NCI-H2029 (cell line): Measurements from ENCODE around the gene SPDYE4.
"Not testable (repeated sequence)": the region's sequence is repeated elsewhere in the genome, so short reads cannot be mapped to it uniquely, and the experiment has no call there.

Experiments
- DNase-seq: peaks from one replicate; lab custom pipeline; 2025; lab: John Stamatoyannopoulos, UW

Gene SPDYE4

DNA sequence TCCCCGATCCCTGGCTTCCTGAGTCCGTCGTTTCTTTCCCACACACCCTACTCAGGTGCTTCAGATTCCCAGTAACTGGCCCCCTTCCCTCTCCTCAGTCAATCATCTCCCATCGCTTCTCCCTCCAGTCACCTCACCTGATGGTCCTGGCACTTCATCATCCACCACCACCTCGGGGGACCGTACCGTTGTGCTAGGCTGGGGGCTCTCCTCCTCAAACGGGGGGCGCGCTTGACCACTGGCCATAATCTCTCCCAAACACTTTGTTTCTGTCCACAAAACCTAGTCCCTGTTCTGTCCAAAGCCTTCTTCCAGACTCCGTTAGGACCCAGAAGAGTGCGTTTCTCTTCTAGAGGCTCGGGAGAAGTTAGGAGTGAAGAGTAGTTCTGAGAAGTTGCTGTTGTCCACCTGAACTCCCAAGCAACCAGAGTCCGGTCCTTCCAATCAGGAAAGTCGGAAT, at the start of gene SPDYE4:
TSS of gene SPDYE4 (minus strand) at position 410 of the 460 bp plus-strand sequence. CDS start at position 246, 164 bp downstream.
- no peak for DNase-seq

DNA sequence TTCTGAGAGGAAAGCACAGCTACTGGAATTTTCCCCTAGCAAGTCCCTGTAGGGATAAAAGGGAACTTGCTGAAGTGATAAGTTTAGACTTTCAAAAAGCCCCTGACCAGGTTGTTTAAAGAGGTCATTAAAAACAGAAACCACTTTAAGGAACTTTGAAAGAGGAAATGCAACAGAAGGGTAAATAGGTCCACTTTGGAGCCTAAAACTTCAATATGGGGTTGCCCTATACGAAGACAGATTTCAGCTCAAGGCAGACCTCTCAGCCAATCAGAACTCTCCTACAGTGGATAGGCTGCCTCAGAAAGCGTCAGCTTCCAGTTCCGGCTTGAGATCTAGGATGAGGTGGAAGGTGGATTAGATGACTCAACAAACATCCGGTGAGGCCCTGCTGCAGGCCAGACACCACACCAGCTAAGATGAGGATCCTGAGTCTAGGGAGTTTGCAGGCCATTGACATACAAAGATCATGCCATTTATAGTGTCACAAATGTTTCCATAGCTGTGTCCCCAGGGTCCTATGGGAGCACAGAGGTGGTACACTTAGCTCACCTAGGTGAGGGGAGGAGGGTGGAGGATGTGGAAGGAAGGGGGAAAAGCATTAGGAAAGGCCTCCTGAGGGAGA, 48.7 kb upstream of the SPDYE4 start:
- no peak for DNase-seq

GRCh38 chr17:8806253-8806925, 48.0 kb upstream of the SPDYE4 start:
- no peak for DNase-seq

- not testable (repeated sequence) for DNase-seq
Observed at GRCh38 chr17:8805396-8805795, 47.0 kb upstream of the SPDYE4 start.

DNA sequence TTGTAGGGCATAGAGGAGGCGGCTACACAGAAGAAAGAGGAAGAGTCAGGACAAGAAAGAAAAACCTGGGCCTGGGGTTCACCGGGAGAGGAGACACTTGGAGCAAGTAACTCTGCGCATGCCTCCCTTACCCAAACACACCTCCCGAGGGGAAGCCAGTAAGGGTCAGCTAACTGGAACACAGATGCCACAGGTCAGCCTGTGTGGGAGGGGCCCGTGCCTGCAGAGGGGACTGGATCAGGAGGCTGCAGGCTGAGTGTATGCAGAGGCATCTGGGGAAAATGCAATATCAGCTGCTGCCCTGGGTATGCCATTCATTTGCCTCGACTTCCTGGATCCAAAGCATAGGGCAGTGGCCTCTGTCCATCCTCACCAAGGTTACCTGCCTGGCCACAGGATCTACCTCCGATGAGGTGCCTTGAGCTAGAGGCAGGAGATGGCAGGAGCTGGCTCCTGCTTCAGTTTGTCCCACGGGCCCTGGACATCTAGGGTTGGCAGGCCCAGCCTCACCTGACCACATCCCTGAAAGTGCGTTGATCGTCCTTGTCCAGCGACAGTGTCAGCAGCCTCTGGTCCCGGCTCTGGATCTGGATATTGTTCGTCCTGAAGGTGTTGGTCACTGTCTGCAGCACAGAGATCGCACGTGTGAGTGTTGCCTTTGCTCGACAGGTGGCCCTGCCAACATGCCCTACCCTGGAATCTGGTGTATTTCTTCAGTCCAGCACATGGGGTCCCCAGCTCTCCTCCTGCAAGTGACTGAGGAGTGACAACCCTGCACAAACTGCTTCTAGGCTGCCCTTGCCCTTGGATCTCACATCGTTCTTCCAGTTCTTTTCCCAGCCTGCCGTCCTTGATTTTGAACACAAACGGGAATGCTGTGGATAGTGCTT, 45.4 kb upstream of the SPDYE4 start:
- no peak for DNase-seq

DNA sequence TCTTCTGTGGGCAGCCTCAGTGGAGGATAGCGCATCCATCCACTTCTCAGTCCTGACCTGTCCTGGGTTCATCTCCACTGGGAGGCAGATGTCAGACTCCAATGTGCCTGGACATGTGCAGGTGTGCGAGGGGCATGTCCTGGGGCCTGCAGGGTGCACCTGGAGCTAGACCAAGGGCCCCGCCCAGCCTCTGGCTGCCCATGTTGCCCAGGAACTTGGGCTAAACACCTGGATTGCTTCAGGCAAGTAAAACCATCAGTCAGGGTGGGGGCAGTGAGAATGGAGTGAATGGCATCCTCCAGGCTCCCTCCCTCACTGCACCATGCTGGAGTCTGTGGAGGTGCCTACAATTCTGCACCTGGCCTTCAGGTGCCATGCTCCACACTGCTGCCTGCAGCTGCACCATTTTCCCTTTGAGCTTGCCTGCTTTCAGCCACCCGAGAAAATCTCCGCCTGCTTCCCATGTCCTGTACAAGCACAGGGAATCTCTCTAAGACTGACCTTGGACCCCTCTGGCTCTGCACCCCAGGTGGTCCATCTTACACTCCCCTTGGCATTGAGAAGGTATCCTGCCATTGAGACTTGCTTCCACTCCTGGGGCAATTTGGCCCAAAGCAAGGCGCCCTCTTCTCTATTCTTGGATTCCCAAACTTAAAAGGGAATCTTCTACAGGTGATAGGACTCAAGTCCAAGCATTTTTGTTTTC, 42.9 kb upstream of the SPDYE4 start:
- no peak for DNase-seq

DNA sequence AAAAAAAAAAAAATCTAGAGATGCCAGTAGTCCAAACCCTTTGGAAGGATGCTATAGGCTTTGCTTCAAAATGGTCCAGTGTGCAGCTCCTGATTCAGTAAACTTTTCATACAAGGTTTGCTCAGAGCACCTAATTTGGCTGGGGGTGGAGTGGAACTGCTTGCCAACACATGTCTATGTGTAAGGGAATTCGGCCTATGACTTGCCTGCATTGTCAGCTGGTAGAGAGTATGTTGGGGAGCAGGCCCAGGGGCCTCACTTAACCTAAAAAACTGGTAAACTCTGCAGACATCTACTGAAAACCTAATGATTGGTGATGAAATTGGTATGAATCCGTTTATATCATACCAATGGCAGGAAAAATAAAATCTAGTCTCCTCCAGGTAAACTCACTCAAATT, 42.3 kb upstream of the SPDYE4 start:
- no peak for DNase-seq

- no peak for DNase-seq
Observed at GRCh38 chr17:8799570-8800212, 41.3 kb upstream of the SPDYE4 start.

DNA sequence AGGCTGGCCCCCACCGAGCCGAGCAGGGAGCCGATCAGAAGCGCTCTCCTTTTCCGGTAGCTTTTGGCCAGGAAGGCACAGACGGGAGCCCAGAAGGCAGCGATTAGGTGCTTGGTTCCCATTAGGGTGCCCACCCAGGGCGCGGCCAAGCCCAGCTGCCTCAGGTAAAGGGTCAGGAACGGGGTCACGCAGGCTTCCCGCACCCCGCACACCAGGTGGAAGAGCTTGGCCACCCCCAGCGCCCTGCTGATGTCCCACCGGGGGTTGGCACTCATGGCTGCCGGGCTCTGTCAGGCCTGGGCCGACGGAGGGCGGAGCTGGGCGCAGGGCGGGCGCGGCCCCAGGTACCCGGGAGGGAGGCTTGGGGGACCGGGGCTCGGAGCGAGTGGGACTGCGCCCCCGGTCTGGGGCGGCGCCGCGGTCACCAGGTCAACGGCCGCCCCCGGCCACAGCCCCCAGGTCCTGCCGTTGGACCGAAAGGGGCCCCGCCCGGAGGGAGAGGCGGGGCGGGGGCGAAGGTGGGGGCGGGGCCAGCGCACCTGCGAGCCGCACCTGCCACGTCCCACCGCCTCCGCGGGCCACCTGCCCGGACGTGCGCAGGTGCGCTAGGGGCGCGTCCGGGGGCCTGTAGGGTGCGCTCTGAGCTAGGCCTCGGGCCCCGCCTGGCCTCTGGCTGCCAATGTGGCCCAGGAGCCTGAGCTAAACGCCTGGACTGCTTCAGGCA, 40.7 kb upstream of the SPDYE4 start, which contains the start of gene MFSD6L:
TSS of gene MFSD6L (minus strand) at position 520 of the 724 bp plus-strand sequence. CDS start at position 275, 245 bp downstream.
- no peak for DNase-seq

- no peak for DNase-seq
Observed at GRCh38 chr17:8798176-8798845, 40.0 kb upstream of the SPDYE4 start.

GRCh38 chr17:8797621-8798175, 39.4 kb upstream of the SPDYE4 start:
- no peak for DNase-seq

DNA sequence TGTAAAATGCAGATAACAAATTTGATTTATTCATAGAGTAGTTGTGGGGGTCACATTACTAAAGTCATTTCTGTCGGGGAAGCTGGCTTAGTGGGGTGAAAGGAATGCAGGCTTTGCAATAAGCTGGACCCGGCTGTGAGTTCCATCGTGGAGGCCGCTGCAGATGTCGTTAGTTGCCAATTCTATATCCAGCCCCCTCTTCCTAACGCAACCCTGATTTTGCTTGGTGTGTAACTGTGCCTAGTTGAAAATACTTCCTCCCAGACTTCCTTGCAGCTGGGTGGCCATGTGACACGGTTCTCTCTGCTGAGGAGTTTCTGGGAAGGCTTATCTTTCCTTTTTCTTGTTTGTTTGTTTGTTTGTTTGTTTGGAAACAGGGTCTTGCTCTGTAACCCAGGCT, 36.3 kb upstream of the SPDYE4 start:
- DNase-seq: no peak

DNA sequence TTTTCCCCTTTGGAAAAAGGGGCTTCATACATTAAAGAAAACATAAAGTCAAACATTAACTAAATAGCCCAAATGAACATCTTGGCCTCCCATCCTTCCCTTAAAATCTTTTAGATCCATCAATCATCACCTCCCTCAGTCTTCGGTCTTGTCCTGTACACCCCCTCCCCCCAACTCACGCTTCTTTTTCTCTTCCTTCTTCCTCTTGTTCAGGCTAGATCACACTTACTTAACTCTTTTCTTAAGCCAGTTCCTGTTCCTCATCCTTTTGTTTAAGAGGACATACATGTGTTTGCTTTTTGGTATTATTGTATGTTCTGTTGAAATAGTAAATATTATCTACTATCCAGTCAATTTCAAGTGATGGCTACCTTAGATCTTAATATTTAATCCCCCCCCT, 35.3 kb upstream of the SPDYE4 start:
- no peak for DNase-seq

- no peak for DNase-seq
Observed at GRCh38 chr17:8792646-8793045, 34.3 kb upstream of the SPDYE4 start.

GRCh38 chr17:8791910-8792270, 33.5 kb upstream of the SPDYE4 start:
- no peak for DNase-seq

GRCh38 chr17:8791248-8791909, 33.0 kb upstream of the SPDYE4 start:
- DNase-seq: no peak

- no peak for DNase-seq
Observed at GRCh38 chr17:8789743-8790142, 31.4 kb upstream of the SPDYE4 start.

- no peak for DNase-seq
Observed at GRCh38 chr17:8788998-8789397, 30.7 kb upstream of the SPDYE4 start.
